ENCODE results near the gene TBL3. TPM values are rescaled to one million over a fixed set of nuclear protein-coding genes. Genes with fewer than 3 reads are reported as not detected.
A peak's percentile ranks its signal among the peaks of the same experiment; 100 is the strongest.

Gene TBL3
- total and polyA plus RNA-seq, 9 of the 15 experiments (the other 6 are each of a cell fraction or from before 2014, with no cell fraction given) = 0.97 to 117 (median 24.5) TPM

DNA sequence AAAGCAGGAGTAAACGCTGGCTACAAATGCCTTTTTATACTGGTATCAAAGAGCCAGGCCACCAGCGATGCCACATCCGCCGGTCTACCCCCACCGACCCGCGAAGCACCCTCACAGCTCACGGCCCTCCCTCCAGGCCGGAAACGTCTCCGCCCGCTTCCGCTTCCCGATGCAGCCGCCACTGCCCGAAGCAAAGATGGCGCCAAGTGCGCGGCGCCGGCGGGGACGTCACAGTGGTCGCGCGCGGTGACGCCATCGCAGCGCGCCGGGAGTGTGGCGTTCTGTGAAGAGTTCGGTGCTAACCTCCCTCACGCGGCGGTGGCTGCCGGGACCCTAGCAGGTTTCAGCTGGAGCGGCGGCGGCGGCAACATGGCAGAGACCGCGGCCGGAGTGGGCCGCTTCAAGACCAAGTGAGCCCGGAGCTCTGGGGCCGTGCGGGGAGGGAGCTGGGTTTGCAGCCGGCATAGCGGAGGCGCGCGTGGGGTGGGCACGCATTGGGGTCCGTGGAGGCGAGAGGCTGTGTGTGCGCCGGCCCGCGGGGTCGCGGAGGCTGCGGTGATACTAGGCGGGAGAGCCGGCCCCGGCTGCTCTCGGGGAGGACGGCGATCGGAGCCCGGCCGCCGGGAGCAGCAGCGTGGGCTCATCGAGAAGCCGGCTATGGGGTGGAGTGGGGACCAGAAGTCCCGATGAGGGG is at the start of gene TBL3 (continued):
- peak; percentile 71 for TF ChIP-seq BHLHE40 (IDR thresholded peaks at IDR 0.05; ENCODE audit: low read length)
- TF ChIP-seq PYGO2 (tag; IDR thresholded peaks at IDR 0.05) = no peak
- no peak for TF ChIP-seq NCOA4 (IDR thresholded peaks at IDR 0.05; ENCODE audit: partially characterized antibody)
- TF ChIP-seq, protein P1, sequence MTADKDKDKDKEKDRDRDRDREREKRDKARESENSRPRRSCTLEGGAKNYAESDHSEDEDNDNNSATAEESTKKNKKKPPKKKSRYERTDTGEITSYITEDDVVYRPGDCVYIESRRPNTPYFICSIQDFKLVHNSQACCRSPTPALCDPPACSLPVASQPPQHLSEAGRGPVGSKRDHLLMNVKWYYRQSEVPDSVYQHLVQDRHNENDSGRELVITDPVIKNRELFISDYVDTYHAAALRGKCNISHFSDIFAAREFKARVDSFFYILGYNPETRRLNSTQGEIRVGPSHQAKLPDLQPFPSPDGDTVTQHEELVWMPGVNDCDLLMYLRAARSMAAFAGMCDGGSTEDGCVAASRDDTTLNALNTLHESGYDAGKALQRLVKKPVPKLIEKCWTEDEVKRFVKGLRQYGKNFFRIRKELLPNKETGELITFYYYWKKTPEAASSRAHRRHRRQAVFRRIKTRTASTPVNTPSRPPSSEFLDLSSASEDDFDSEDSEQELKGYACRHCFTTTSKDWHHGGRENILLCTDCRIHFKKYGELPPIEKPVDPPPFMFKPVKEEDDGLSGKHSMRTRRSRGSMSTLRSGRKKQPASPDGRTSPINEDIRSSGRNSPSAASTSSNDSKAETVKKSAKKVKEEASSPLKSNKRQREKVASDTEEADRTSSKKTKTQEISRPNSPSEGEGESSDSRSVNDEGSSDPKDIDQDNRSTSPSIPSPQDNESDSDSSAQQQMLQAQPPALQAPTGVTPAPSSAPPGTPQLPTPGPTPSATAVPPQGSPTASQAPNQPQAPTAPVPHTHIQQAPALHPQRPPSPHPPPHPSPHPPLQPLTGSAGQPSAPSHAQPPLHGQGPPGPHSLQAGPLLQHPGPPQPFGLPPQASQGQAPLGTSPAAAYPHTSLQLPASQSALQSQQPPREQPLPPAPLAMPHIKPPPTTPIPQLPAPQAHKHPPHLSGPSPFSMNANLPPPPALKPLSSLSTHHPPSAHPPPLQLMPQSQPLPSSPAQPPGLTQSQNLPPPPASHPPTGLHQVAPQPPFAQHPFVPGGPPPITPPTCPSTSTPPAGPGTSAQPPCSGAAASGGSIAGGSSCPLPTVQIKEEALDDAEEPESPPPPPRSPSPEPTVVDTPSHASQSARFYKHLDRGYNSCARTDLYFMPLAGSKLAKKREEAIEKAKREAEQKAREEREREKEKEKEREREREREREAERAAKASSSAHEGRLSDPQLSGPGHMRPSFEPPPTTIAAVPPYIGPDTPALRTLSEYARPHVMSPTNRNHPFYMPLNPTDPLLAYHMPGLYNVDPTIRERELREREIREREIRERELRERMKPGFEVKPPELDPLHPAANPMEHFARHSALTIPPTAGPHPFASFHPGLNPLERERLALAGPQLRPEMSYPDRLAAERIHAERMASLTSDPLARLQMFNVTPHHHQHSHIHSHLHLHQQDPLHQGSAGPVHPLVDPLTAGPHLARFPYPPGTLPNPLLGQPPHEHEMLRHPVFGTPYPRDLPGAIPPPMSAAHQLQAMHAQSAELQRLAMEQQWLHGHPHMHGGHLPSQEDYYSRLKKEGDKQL (CRISPR knock-in tag; IDR thresholded peaks at IDR 0.05; ENCODE audit: borderline replicate concordance) = no peak
- TF ChIP-seq ZNF695 (CRISPR knock-in tag; IDR thresholded peaks at IDR 0.05) = no peak
- TF ChIP-seq WHSC1 (IDR thresholded peaks at IDR 0.05; ENCODE audit: low read length) = no peak
- no peak for TF ChIP-seq ZNF239 (CRISPR knock-in tag; IDR thresholded peaks at IDR 0.05)
- TF ChIP-seq HLTF (IDR thresholded peaks at IDR 0.05) = peak; percentile 50; the same call in 1 of the 2 replicates
- peak; percentile 89 for TF ChIP-seq ZKSCAN8 (CRISPR knock-in tag; IDR thresholded peaks at IDR 0.05)
- TF ChIP-seq, protein P2, sequence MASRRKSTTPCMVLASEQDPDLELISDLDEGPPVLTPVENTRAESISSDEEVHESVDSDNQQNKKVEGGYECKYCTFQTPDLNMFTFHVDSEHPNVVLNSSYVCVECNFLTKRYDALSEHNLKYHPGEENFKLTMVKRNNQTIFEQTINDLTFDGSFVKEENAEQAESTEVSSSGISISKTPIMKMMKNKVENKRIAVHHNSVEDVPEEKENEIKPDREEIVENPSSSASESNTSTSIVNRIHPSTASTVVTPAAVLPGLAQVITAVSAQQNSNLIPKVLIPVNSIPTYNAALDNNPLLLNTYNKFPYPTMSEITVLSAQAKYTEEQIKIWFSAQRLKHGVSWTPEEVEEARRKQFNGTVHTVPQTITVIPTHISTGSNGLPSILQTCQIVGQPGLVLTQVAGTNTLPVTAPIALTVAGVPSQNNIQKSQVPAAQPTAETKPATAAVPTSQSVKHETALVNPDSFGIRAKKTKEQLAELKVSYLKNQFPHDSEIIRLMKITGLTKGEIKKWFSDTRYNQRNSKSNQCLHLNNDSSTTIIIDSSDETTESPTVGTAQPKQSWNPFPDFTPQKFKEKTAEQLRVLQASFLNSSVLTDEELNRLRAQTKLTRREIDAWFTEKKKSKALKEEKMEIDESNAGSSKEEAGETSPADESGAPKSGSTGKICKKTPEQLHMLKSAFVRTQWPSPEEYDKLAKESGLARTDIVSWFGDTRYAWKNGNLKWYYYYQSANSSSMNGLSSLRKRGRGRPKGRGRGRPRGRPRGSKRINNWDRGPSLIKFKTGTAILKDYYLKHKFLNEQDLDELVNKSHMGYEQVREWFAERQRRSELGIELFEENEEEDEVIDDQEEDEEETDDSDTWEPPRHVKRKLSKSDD (conservative IDR thresholded peaks at IDR 0.05; ENCODE audit: low read length) = peak; percentile 96
- TF ChIP-seq, protein P3, sequence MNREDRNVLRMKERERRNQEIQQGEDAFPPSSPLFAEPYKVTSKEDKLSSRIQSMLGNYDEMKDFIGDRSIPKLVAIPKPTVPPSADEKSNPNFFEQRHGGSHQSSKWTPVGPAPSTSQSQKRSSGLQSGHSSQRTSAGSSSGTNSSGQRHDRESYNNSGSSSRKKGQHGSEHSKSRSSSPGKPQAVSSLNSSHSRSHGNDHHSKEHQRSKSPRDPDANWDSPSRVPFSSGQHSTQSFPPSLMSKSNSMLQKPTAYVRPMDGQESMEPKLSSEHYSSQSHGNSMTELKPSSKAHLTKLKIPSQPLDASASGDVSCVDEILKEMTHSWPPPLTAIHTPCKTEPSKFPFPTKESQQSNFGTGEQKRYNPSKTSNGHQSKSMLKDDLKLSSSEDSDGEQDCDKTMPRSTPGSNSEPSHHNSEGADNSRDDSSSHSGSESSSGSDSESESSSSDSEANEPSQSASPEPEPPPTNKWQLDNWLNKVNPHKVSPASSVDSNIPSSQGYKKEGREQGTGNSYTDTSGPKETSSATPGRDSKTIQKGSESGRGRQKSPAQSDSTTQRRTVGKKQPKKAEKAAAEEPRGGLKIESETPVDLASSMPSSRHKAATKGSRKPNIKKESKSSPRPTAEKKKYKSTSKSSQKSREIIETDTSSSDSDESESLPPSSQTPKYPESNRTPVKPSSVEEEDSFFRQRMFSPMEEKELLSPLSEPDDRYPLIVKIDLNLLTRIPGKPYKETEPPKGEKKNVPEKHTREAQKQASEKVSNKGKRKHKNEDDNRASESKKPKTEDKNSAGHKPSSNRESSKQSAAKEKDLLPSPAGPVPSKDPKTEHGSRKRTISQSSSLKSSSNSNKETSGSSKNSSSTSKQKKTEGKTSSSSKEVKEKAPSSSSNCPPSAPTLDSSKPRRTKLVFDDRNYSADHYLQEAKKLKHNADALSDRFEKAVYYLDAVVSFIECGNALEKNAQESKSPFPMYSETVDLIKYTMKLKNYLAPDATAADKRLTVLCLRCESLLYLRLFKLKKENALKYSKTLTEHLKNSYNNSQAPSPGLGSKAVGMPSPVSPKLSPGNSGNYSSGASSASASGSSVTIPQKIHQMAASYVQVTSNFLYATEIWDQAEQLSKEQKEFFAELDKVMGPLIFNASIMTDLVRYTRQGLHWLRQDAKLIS (CRISPR knock-in tag; IDR thresholded peaks at IDR 0.05) = peak; percentile 85
